Daoy (cell line): ENCODE results near the gene FABP7. TPM values are rescaled to one million over a fixed set of nuclear protein-coding genes. Genes with fewer than 3 reads are reported as not detected.

Source experiments
- total RNA-seq: library from RNA; depleted of rRNA; stranded (reverse); fragments of >200 nt; shearing (Covaris generic); gene quantifications from 2 replicates; pipeline ENCODE4 v1.2.3, GENCODE V29; 2014; rRNA removed

Gene FABP7
- total RNA-seq, 1 experiment from 2014 or later, result not detected

Other genes starting within 250 kb of the FABP7 start
- 23.7 and 29.1 TPM in 2 replicates for gene PKIB, start 169.3 kb upstream of the FABP7 start, total RNA-seq
- gene SMPDL3A, start 9.5 kb downstream of the FABP7 start, total RNA-seq, result 6.0 and 7.8 TPM in 2 replicates
- gene CLVS2, start 216.5 kb downstream of the FABP7 start, total RNA-seq, result under 0.01 TPM in 1 of 2 replicates, not detected in the other